Measurements from ENCODE around the gene FBXL16. TPM values are rescaled to one million over a fixed set of nuclear protein-coding genes. Genes with fewer than 3 reads are reported as not detected.

Gene FBXL16
- total and polyA plus RNA-seq, 2 donors (not counting 3 experiments of a cell fraction or from before 2014, with no cell fraction given), result 0.07 to 0.22 TPM

GRCh38 chr16:693766-694165, 11.8 kb downstream of the FBXL16 start:
- Histone ChIP-seq H3K4me1 (ENCODE audit: control insufficient read depth, extremely low read depth, insufficient read depth, low read length) (peaks cover 6% of the 10 kb centered on the region), H3K79me2 (ENCODE audit: control insufficient read depth, insufficient read depth, low read length) (no peaks in the 10 kb centered on the region), H3K4me2 (ENCODE audit: insufficient read depth, low read length) (no peak overlapping the region), H3K9me3 (replicated peaks; ENCODE audit: control insufficient read depth, insufficient read depth, low read length) (no peaks in the 10 kb centered on the region), H2AFZ (ENCODE audit: low read depth, low read length) (no peak overlapping the region), H4K20me1 (replicated peaks; ENCODE audit: control insufficient read depth, extremely low read depth, insufficient read depth, low read length) (no peaks in the 10 kb centered on the region), H3K4me3 (replicated peaks in 1 of 3; ENCODE audit: insufficient read depth in 1 of 3, low read depth in 1 of 3, low read length in 3 of 3) (no peak overlapping the region), H3K27ac (ENCODE audit: insufficient read depth, low read depth, low read length) (no peak overlapping the region), H3K9me1 (replicated peaks; ENCODE audit: control insufficient read depth, extremely low read depth, insufficient read depth, low read length) (no peaks in the 10 kb centered on the region), H3K9ac (replicated peaks; ENCODE audit: extremely low read depth, insufficient read depth, low read length) (no peak overlapping the region), H3K27me3 (ENCODE audit: control insufficient read depth in 2 of 2, insufficient read depth in 2 of 2, low read length in 2 of 2) (peaks cover 32 to 34% of the 10 kb centered on the region in 2 experiments), H3K36me3 (ENCODE audit: control insufficient read depth in 2 of 2, extremely low read depth in 1 of 2, insufficient read depth in 2 of 2, low read length in 2 of 2) (no peaks in the 10 kb centered on the region)
- DNase-seq (ENCODE audit: low read depth, low spot score) (no peak), FAIRE-seq (no peak)
- ChIA-PET POLR2A (no interaction called here), CTCF (no interaction called here)
- intact Hi-C loops (cut with micrococcal nuclease), result no loop called here
- peak; percentile 43 for TF ChIP-seq EZH2 (IDR thresholded peaks at IDR 0.05; ENCODE audit: borderline replicate concordance, low read depth, low read length, severe bottlenecking)
- no peak for TF ChIP-seq MYC (IDR thresholded peaks at IDR 0.05; ENCODE audit: low read depth, low read length)
- no peak for TF ChIP-seq GATA2 (IDR thresholded peaks at IDR 0.05; ENCODE audit: insufficient read depth, insufficient read length, low read depth, low read length)
- dilution Hi-C loops (cut with MboI; ENCODE audit: extremely low pct_ligation_motif_present, low sequenced_read_pairs), result no loop called here
- no TSS peak for BruUV-seq (replicated peaks)

GRCh38 chr16:693364-693763, 12.2 kb downstream of the FBXL16 start:
- Histone ChIP-seq H3K4me2 (ENCODE audit: insufficient read depth, low read length) (no peak overlapping the region), H4K20me1 (replicated peaks; ENCODE audit: control insufficient read depth, extremely low read depth, insufficient read depth, low read length) (no peaks in the 10 kb centered on the region), H3K9me1 (replicated peaks; ENCODE audit: control insufficient read depth, extremely low read depth, insufficient read depth, low read length) (no peaks in the 10 kb centered on the region), H3K79me2 (ENCODE audit: control insufficient read depth, insufficient read depth, low read length) (no peaks in the 10 kb centered on the region), H3K27ac (ENCODE audit: insufficient read depth, low read depth, low read length) (no peak overlapping the region), H2AFZ (ENCODE audit: low read depth, low read length) (no peak overlapping the region), H3K36me3 (ENCODE audit: control insufficient read depth in 2 of 2, extremely low read depth in 1 of 2, insufficient read depth in 2 of 2, low read length in 2 of 2) (no peaks in the 10 kb centered on the region), H3K4me3 (replicated peaks in 1 of 3; ENCODE audit: insufficient read depth in 1 of 3, low read depth in 1 of 3, low read length in 3 of 3) (no peak overlapping the region), H3K9me3 (replicated peaks; ENCODE audit: control insufficient read depth, insufficient read depth, low read length) (no peaks in the 10 kb centered on the region), H3K27me3 (ENCODE audit: control insufficient read depth in 2 of 2, insufficient read depth in 2 of 2, low read length in 2 of 2) (peaks cover 32 to 34% of the 10 kb centered on the region in 2 experiments), H3K4me1 (ENCODE audit: control insufficient read depth, extremely low read depth, insufficient read depth, low read length) (peaks cover 6% of the 10 kb centered on the region), H3K9ac (replicated peaks; ENCODE audit: extremely low read depth, insufficient read depth, low read length) (no peak overlapping the region)
- ChIA-PET CTCF (no interaction called here), POLR2A (no interaction called here)
- dilution Hi-C loops (cut with MboI; ENCODE audit: extremely low pct_ligation_motif_present, low sequenced_read_pairs) (no loop called here), intact Hi-C loops (cut with micrococcal nuclease) (no loop called here)
- BruUV-seq (replicated peaks), result no TSS peak
- FAIRE-seq (no peak), DNase-seq (ENCODE audit: low read depth, low spot score) (no peak)
- TF ChIP-seq MAX (IDR thresholded peaks at IDR 0.05; ENCODE audit: insufficient read depth, insufficient read length) (no peak), EZH2 (IDR thresholded peaks at IDR 0.05; ENCODE audit: borderline replicate concordance, low read depth, low read length, severe bottlenecking) (no peak), JUN (IDR thresholded peaks at IDR 0.05; ENCODE audit: borderline replicate concordance, insufficient read depth, insufficient read length, low read depth) (no peak), POLR2A (IDR thresholded peaks at IDR 0.05; ENCODE audit: low read depth, low read length) (no peak), MYC (IDR thresholded peaks at IDR 0.05; ENCODE audit: low read depth, low read length) (no peak), FOS (IDR thresholded peaks at IDR 0.05; ENCODE audit: borderline replicate concordance, insufficient read depth, low read length) (no peak), POLR2AphosphoS5 (IDR thresholded peaks at IDR 0.05; ENCODE audit: insufficient read depth, low read depth, low read length) (no peak), GATA2 (IDR thresholded peaks at IDR 0.05; ENCODE audit: insufficient read depth, insufficient read length, low read depth, low read length) (no peak)
